Osteoblast (primary cell): ENCODE results near the gene BTBD2. TPM values are rescaled to one million over a fixed set of nuclear protein-coding genes. Genes with fewer than 3 reads are reported as not detected.

Experiments
- DNase-seq: peaks from one replicate; pipeline ENCODE4 v3.0.0; 2011; ENCODE audit warnings: low spot score, mixed read lengths; ENCODE audit not compliant: insufficient read length; ENCODE audit errors: missing footprints
- H2AFZ ChIP-seq: 2 replicates; pipeline ENCODE4 v1.6.0; 2011; ENCODE audit warnings: mild to moderate bottlenecking, low read length
- H3K27ac ChIP-seq: 2 replicates; pipeline ENCODE4 v1.5.1; 2011; ENCODE audit warnings: mild to moderate bottlenecking, low read depth, low read length, moderate library complexity
- H3K27me3 ChIP-seq: 2 replicates; pipeline ENCODE4 v1.6.0; 2012; ENCODE audit warnings: mild to moderate bottlenecking, control low read depth, inconsistent platforms, low read length, moderate library complexity; ENCODE audit not compliant: insufficient read depth
- H3K36me3 ChIP-seq: 2 replicates; pipeline ENCODE4 v1.5.1; 2011; ENCODE audit warnings: mild to moderate bottlenecking, low read length, control low read depth, moderate library complexity; ENCODE audit not compliant: insufficient read depth
- H3K4me1 ChIP-seq: 2 replicates; pipeline ENCODE4 v1.5.1; 2011; ENCODE audit warnings: mild to moderate bottlenecking, low read length, control low read depth, moderate library complexity; ENCODE audit not compliant: insufficient read depth
- H3K4me2 ChIP-seq: 2 replicates; pipeline ENCODE4 v1.6.0; 2011; ENCODE audit warnings: mild to moderate bottlenecking, low read length; ENCODE audit not compliant: insufficient read depth
- H3K4me3 ChIP-seq: fragments of 200-600 bp; sonication (generic); 3 replicates; pipeline ENCODE4 v1.5.1; 2012; ENCODE audit warnings: mild to moderate bottlenecking, low read length, inconsistent platforms; ENCODE audit not compliant: insufficient read depth
- H3K79me2 ChIP-seq: 2 replicates; pipeline ENCODE4 v1.6.0; 2012; ENCODE audit warnings: mild to moderate bottlenecking, low read length, control low read depth, inconsistent platforms; ENCODE audit not compliant: insufficient read depth
- H3K9me3 ChIP-seq: 2 replicates; pipeline ENCODE4 v1.5.1; 2011; ENCODE audit warnings: low read depth, low read length, control low read depth
- H4K20me1 ChIP-seq: 2 replicates; pipeline ENCODE4 v1.6.0; 2012; ENCODE audit warnings: mild to moderate bottlenecking, low read length, control low read depth; ENCODE audit not compliant: insufficient read depth
- CTCF ChIP-seq: IDR thresholded peaks from 2 replicates; pipeline ENCODE4 v1.5.1; 2011; ENCODE audit warnings: mild to moderate bottlenecking, low read depth, low read length, moderate library complexity; ENCODE audit errors: extremely low read depth
- total RNA-seq: library from RNA; depleted of rRNA; stranded (reverse); fragments of >200 nt; gene quantifications from 2 replicates; pipeline ENCODE4 v1.2.3, GENCODE V29; 2012

Gene BTBD2
- total RNA-seq, 1 donor = 57.5 TPM

- no peak for TF ChIP-seq CTCF
- no peaks in the 10 kb centered on the region for H3K9me3 ChIP-seq
- peak; percentile 96 for DNase-seq
- peaks cover 4% of the 10 kb centered on the region for H3K4me1 ChIP-seq
- peak overlapping the region; percentile 84 for H3K4me2 ChIP-seq
- H3K27me3 ChIP-seq = no peaks in the 10 kb centered on the region
- no peak overlapping the region for H3K27ac ChIP-seq
- H3K79me2 ChIP-seq = peaks cover 52% of the 10 kb centered on the region
- H3K36me3 ChIP-seq = no peaks in the 10 kb centered on the region
- no peak overlapping the region for H2AFZ ChIP-seq
- peak overlapping the region; percentile 73 for H3K4me3 ChIP-seq
- peaks cover 19% of the 10 kb centered on the region for H4K20me1 ChIP-seq
These were observed 545 bp downstream of the BTBD2 start for GRCh38 chr19:2014731-2015607.

- Histone ChIP-seq H3K4me2 (peak overlapping the region; percentile 84), H3K9me3 (no peaks in the 10 kb centered on the region), H4K20me1 (peaks cover 19% of the 10 kb centered on the region), H3K36me3 (no peaks in the 10 kb centered on the region), H3K4me3 (no peak overlapping the region), H3K4me1 (peaks cover 4% of the 10 kb centered on the region), H3K27me3 (no peaks in the 10 kb centered on the region), H3K27ac (no peak overlapping the region), H3K79me2 (peaks cover 52% of the 10 kb centered on the region), H2AFZ (no peak overlapping the region)
- peak; percentile 80 for DNase-seq
- no peak for TF ChIP-seq CTCF
These were observed 1.4 kb downstream of the BTBD2 start for GRCh38 chr19:2014131-2014571.

- peak; percentile 65 for DNase-seq
- Histone ChIP-seq H4K20me1 (peaks cover 20% of the 10 kb centered on the region), H3K4me2 (no peak overlapping the region), H3K27ac (no peak overlapping the region), H3K27me3 (no peaks in the 10 kb centered on the region), H3K79me2 (peaks cover 54% of the 10 kb centered on the region), H2AFZ (no peak overlapping the region), H3K36me3 (no peaks in the 10 kb centered on the region), H3K4me3 (no peak overlapping the region), H3K9me3 (no peaks in the 10 kb centered on the region), H3K4me1 (peaks cover 4% of the 10 kb centered on the region)
- no peak for TF ChIP-seq CTCF
These were observed 1.9 kb downstream of the BTBD2 start for GRCh38 chr19:2013683-2013961.

GRCh38 chr19:2012941-2013682 is 2.4 kb downstream of the BTBD2 start:
- no peak overlapping the region for H2AFZ ChIP-seq
- H4K20me1 ChIP-seq = peaks cover 21% of the 10 kb centered on the region
- peaks cover 4% of the 10 kb centered on the region for H3K4me1 ChIP-seq
- no peak overlapping the region for H3K4me3 ChIP-seq
- H3K27ac ChIP-seq = no peak overlapping the region
- H3K36me3 ChIP-seq = no peaks in the 10 kb centered on the region
- H3K27me3 ChIP-seq = no peaks in the 10 kb centered on the region
- TF ChIP-seq CTCF = no peak
- H3K79me2 ChIP-seq = peaks cover 56% of the 10 kb centered on the region
- H3K4me2 ChIP-seq = no peak overlapping the region
- H3K9me3 ChIP-seq = no peaks in the 10 kb centered on the region
- DNase-seq = peak; percentile 65
